Psoas muscle (tissue), 8 donors: ENCODE data around the gene SPATA24. TPM values are rescaled to one million over a fixed set of nuclear protein-coding genes. Genes with fewer than 3 reads are reported as not detected.
A peak's percentile ranks its signal among the peaks of the same experiment; 100 is the strongest.

ENCODE experiments used
- ATAC-seq, 4 donors: fragments of 200-7000 bp; cut with Tn5 transposase; one replicate each; pipeline ENCODE4 v1.9.1; 2020; ENCODE audit warnings: moderate library complexity in 3 of 4, mild to moderate bottlenecking in 2 of 4
- DNase-seq, 2 donors: peaks; one replicate each; pipeline ENCODE4 v3.0.0-alpha.2; 2020
- H3K27ac ChIP-seq: fragments of 200-600 bp; one replicate; pipeline ENCODE4 v1.8.0; 2022
- H3K27me3 ChIP-seq, 3 donors: fragments of 200-600 bp in 1 of 3; one replicate each; pipeline versions ENCODE4 v1.6.1 to v1.8.0; 2013 to 2022; ENCODE audit warnings: low read length in 2 of 3, mild to moderate bottlenecking in 2 of 3, moderate library complexity in 1 of 3; ENCODE audit not compliant: insufficient read depth in 3 of 3
- H3K36me3 ChIP-seq, 2 donors: fragments of 200-600 bp in 1 of 2; one replicate each; pipeline versions ENCODE4 v1.6.1 to v1.8.0; 2013 to 2022; ENCODE audit warnings: low read depth in 1 of 2, mild to moderate bottlenecking in 1 of 2, moderate library complexity in 1 of 2; ENCODE audit not compliant: insufficient read depth in 1 of 2
- H3K4me1 ChIP-seq: fragments of 200-600 bp; one replicate; pipeline ENCODE4 v1.8.0; 2022
- H3K4me3 ChIP-seq: fragments of 200-600 bp; one replicate; pipeline ENCODE4 v1.8.0; 2022; ENCODE audit warnings: mild to moderate bottlenecking
- H3K9me3 ChIP-seq: fragments of 200-600 bp; one replicate; pipeline ENCODE4 v1.8.0; 2022
- CTCF ChIP-seq: fragments of 200-600 bp; IDR thresholded peaks from one replicate; pipeline ENCODE4 v1.8.0; 2022; ENCODE audit warnings: antibody characterized with exemption
- WGBS, 3 donors: extraction: QIAGEN DNeasy Blood & Tissue Kit; methylation state at CpG; one replicate each; pipeline versions ENCODE4 v1.1.6 to v1.1.7; 2013; 5-methylcytosine and 5-hydroxymethylcytosine counted together
- intact Hi-C, 2 donors: fragments of 100-400 bp; cut with DNase I; formaldehyde crosslinking; loops; one replicate each; pipeline versions ENCODE4 v1.11.0 to v1.14.2; 2022
- polyA plus RNA-seq, 3 donors: library from polyadenylated mRNA; stranded (reverse); fragments of 200-250 nt; gene quantifications; one replicate each; pipeline ENCODE4 v1.2.3, GENCODE V29; 2013
- total RNA-seq, 4 donors: library from RNA; stranded (reverse); fragmentation: NEBNext Ultra II Directional in 2 of 4; extraction: Animal tissue kit (Norgen Biotek cat#: 25700) in 2 of 4; gene quantifications; one replicate each; pipeline versions ENCODE4 v1.2.1 to v1.2.4, GENCODE V29; 2021 to 2023
- donor health status: healthy with polysubstance abuse.
- donor health status: DM: no; HTN: no; CAD: no; lungs with moderate emphysema.
- donor health status: Bipolar disorder and iron deficiency.
- donor health status: healthy.
- donor health status: DM: yes; HTN: yes; CAD: no.
- donor health status: DM: no; HTN: no; CAD: no.
- donor health status: DM: no; HTN: no; CAD: no.
- donor health status: DM: yes; HTN: yes; CAD: no.

SPATA24 gene
- total and polyA plus RNA-seq, 7 donors: 6.7 to 18.8 (median 11.5) TPM

GRCh38 chr5:139392324-139392677 is 11.6 kb downstream of the SPATA24 start:
- Histone ChIP-seq H3K27ac (peak overlapping the region; percentile 100), H3K4me3 (peak overlapping the region; percentile 93), H3K4me1 (peaks cover 61% of the 10 kb centered on the region), H3K36me3 (peaks cover 0 to 10% of the 10 kb centered on the region in 2 donors), H3K27me3 (no peaks in the 10 kb centered on the region), H3K9me3 (no peaks in the 10 kb centered on the region)
- intact Hi-C loops: loop anchor here in 1 of 2 donors (5.0 kb wide), 1 partner anchor 50 kb away; the partner anchor contains the start of gene PAIP2
- DNase-seq (no peak), ATAC-seq (no peak)
- WGBS, 3 donors: 38 to 55% (median 40%) methylated on average over 15 to 36 of the region's 36 CpGs
- no peak for TF ChIP-seq CTCF

- peak overlapping the region; percentile 100 for H3K27ac ChIP-seq
- H3K4me1 ChIP-seq: peaks cover 56% of the 10 kb centered on the region
- ATAC-seq (no peak), DNase-seq (peak in 1 of 2 donors; percentile 56)
- peaks cover 0 to 10% of the 10 kb centered on the region in 2 donors for H3K36me3 ChIP-seq
- H3K27me3 ChIP-seq: no peaks in the 10 kb centered on the region
- TF ChIP-seq CTCF: no peak
- 34 to 51% (median 40%) methylated on average over 31 to 33 of the region's 33 CpGs for WGBS, 3 donors
- intact Hi-C loops: loop anchor here in 1 of 2 donors (5.0 kb wide), 1 partner anchor 49 kb away; the partner anchor contains the start of gene PAIP2
- no peaks in the 10 kb centered on the region for H3K9me3 ChIP-seq
- peak overlapping the region; percentile 93 for H3K4me3 ChIP-seq
Measured at GRCh38 chr5:139391570-139392323, 12.1 kb downstream of the SPATA24 start.

GRCh38 chr5:139390639-139391569 is 13.0 kb downstream of the SPATA24 start:
- DNase-seq (peak in 1 of 2 donors; percentile 60), ATAC-seq (peak in 2 of 4 donors; percentile 7 to 21)
- Histone ChIP-seq H3K4me1 (peaks cover 47% of the 10 kb centered on the region), H3K9me3 (no peaks in the 10 kb centered on the region), H3K27ac (peak overlapping the region; percentile 100), H3K4me3 (peak overlapping the region; percentile 93), H3K36me3 (peaks cover 0 to 10% of the 10 kb centered on the region in 2 donors), H3K27me3 (no peaks in the 10 kb centered on the region)
- intact Hi-C loops: loop anchor here in 1 of 2 donors (5.0 kb wide), 1 partner anchor 49 kb away; the partner anchor contains the start of gene PAIP2
- no peak for TF ChIP-seq CTCF
- WGBS, 3 donors: 19 to 41% (median 27%) methylated on average over 10 of the region's 10 CpGs

- Histone ChIP-seq H3K4me1 (peaks cover 41% of the 10 kb centered on the region), H3K27ac (peak within 1 kb of the TSS; percentile 100), H3K9me3 (no peaks in the 10 kb centered on the region), H3K4me3 (peak within 1 kb of the TSS; percentile 93), H3K27me3 (no peaks in the 10 kb centered on the region), H3K36me3 (peaks cover 0 to 10% of the 10 kb centered on the region in 2 donors)
- DNase-seq (peak in 1 of 2 donors; percentile 45), ATAC-seq (no peak)
- intact Hi-C loops: loop anchor here (5.0 kb wide), 1 partner anchor 48 kb away; the partner anchor contains the start of gene PAIP2 (in 2 of the 2)
- TF ChIP-seq CTCF: no peak
- 46 to 65% (median 49%) methylated on average over 8 to 11 of the region's 11 CpGs for WGBS, 3 donors
Measured at GRCh38 chr5:139389701-139390638, 13.9 kb downstream of the SPATA24 start, which contains the start of gene MZB1. MZB1 (minus strand) TSS chr5:139389913; CDS start chr5:139389856, 57 bp downstream.
